HepG2 (cell line): ENCODE data around the gene CCDC157. TPM values are rescaled to one million over a fixed set of nuclear protein-coding genes. Genes with fewer than 3 reads are reported as not detected.

ENCODE experiments used
- KDM5B ChIP-seq: sonication (generic); formaldehyde crosslinking; IDR thresholded peaks from 2 replicates; pipeline ENCODE4 v1.4.0; 2020; ENCODE audit warnings: missing genetic modification reagents, mild to moderate bottlenecking, borderline replicate concordance
- NAIF1 ChIP-seq: sonication (generic); formaldehyde crosslinking; IDR thresholded peaks from 2 replicates; pipeline ENCODE4 v1.5.0; 2020; ENCODE audit warnings: mild to moderate bottlenecking, missing genetic modification reagents, borderline replicate concordance
- NR2F1 ChIP-seq, 2 experiments: fragments of 450-650 bp in 1 of 2; formaldehyde crosslinking in 1 of 2; IDR thresholded peaks; 2 replicates each; pipeline versions ENCODE4 v1.5.0 to v1.6.1; 2016 to 2020; ENCODE audit warnings: mild to moderate bottlenecking in 1 of 2, missing compliant biosample characterization in 1 of 2, missing genetic modification reagents in 1 of 2, moderate library complexity in 1 of 2
- PAWR ChIP-seq: sonication (generic); formaldehyde crosslinking; IDR thresholded peaks from 2 replicates; pipeline ENCODE4 v1.4.0; 2020; ENCODE audit warnings: missing genetic modification reagents, mild to moderate bottlenecking, borderline replicate concordance
- SYNCRIP ChIP-seq: fragments of 200-400 bp; formaldehyde crosslinking; IDR thresholded peaks from 2 replicates; pipeline ENCODE4 v1.6.1; 2018; ENCODE audit warnings: mild to moderate bottlenecking, low read depth, low read length; ENCODE audit not compliant: insufficient read depth
- ZBTB3 ChIP-seq: sonication (generic); formaldehyde crosslinking; IDR thresholded peaks from 2 replicates; pipeline ENCODE4 v1.4.0; 2020; ENCODE audit warnings: low read depth, mild to moderate bottlenecking, moderate library complexity, missing genetic modification reagents, borderline replicate concordance
- ZFP37 ChIP-seq: sonication (generic); formaldehyde crosslinking; IDR thresholded peaks from 2 replicates; pipeline ENCODE4 v1.4.0; 2020; ENCODE audit warnings: missing genetic modification reagents, borderline replicate concordance
- ZKSCAN8 ChIP-seq: IDR thresholded peaks from 2 replicates; pipeline ENCODE4 v1.6.1; 2016; ENCODE audit warnings: borderline replicate concordance, missing genetic modification reagents, missing compliant biosample characterization
- ZNF513 ChIP-seq: sonication (generic); formaldehyde crosslinking; conservative IDR thresholded peaks from 2 replicates; pipeline ENCODE4 v1.5.0; 2020; ENCODE audit warnings: missing genetic modification reagents
- ZNF747 ChIP-seq: sonication (generic); formaldehyde crosslinking; IDR thresholded peaks from 2 replicates; pipeline ENCODE4 v1.8.1; 2023; ENCODE audit warnings: missing genetic modification reagents, mild to moderate bottlenecking, borderline replicate concordance
- ZSCAN30 ChIP-seq: sonication (generic); formaldehyde crosslinking; IDR thresholded peaks from 2 replicates; pipeline ENCODE4 v1.5.0; 2020; ENCODE audit warnings: mild to moderate bottlenecking, missing genetic modification reagents
- polyA plus RNA-seq, 8 experiments: library from polyadenylated mRNA; depleted of rRNA in 3 of 8; stranded (reverse) in 7 of 8; unstranded in 1 of 8; fragments of >200 nt; fragmentation: Illumina TruSeq in 4 of 8; extraction: Trizol in 4 of 8; gene quantifications; 2 replicates each; pipeline versions ENCODE4 v1.2.1 to v1.2.3, GENCODE V29; 2011 to 2016; ENCODE audit warnings: low read depth in 4 of 8, missing spikeins in 1 of 8, mixed read lengths in 1 of 8; ENCODE audit not compliant: insufficient read depth in 1 of 8
- total RNA-seq, 5 experiments: library from RNA; depleted of rRNA; stranded (reverse); fragments of >200 nt; fragmentation: Illumina TruSeq; extraction: Trizol; gene quantifications; 2 replicates each; pipeline ENCODE4 v1.2.3, GENCODE V29; 2016; ENCODE audit warnings: low read depth in 1 of 5
- TF ChIP-seq, protein P1 (sequence below): sonication (generic); formaldehyde crosslinking; IDR thresholded peaks from 2 replicates; pipeline ENCODE4 v1.4.0; 2020; ENCODE audit warnings: mild to moderate bottlenecking, missing genetic modification reagents
- TF ChIP-seq, protein P2 (sequence below): sonication (generic); formaldehyde crosslinking; IDR thresholded peaks from 2 replicates; pipeline ENCODE4 v1.4.0; 2020; ENCODE audit warnings: missing genetic modification reagents, borderline replicate concordance
- TF ChIP-seq, protein P3 (sequence below): sonication (generic); formaldehyde crosslinking; conservative IDR thresholded peaks from 2 replicates; pipeline ENCODE4 v1.8.0; 2022; ENCODE audit warnings: missing genetic modification reagents

Gene CCDC157
- total and polyA plus RNA-seq, 2 of the 13 experiments (the other 11 are each of a cell fraction or from before 2014, with no cell fraction given), result 1.4 to 1.6 TPM

DNA sequence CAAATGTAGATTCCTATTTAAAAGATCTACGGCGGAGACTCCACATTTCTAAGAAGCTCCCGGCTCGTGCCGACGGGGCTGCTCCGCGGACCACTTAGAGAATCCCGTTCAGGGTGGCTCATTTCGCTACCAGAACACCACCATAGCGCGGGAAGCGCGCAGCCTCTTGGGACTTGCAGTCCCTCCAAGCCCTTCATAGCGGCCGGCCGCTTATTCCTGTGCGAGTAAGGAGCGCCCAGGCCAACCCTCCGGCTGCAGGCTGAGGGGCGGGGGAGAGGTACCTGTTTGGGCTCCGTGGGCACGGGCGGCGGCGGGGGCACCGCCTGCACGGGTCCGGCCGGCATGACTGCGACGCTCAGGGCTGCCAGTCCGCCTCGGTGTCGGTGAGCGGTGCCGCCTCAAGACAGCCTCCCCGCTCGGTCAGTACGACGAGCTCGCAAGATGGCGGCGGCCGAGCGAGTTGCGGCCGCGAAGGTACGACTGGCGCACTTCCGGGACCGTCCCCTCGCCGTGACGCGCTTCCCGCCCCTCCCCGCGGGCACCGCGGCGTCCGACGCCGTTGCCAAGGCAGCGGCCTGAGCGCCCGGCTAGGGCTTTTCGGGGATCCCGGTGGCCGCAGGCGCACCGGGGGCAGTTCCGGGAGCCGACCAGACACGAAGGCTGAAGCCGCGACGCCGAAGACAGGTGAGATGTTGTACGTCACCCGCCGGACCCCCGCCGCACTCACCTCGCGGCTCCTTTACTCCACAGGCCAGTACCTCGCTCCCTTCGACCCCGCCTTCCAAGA, at the start of gene CCDC157, which contains the start of gene SF3A1 (continued):
- TF ChIP-seq NAIF1, result no peak
- TF ChIP-seq, protein P1, sequence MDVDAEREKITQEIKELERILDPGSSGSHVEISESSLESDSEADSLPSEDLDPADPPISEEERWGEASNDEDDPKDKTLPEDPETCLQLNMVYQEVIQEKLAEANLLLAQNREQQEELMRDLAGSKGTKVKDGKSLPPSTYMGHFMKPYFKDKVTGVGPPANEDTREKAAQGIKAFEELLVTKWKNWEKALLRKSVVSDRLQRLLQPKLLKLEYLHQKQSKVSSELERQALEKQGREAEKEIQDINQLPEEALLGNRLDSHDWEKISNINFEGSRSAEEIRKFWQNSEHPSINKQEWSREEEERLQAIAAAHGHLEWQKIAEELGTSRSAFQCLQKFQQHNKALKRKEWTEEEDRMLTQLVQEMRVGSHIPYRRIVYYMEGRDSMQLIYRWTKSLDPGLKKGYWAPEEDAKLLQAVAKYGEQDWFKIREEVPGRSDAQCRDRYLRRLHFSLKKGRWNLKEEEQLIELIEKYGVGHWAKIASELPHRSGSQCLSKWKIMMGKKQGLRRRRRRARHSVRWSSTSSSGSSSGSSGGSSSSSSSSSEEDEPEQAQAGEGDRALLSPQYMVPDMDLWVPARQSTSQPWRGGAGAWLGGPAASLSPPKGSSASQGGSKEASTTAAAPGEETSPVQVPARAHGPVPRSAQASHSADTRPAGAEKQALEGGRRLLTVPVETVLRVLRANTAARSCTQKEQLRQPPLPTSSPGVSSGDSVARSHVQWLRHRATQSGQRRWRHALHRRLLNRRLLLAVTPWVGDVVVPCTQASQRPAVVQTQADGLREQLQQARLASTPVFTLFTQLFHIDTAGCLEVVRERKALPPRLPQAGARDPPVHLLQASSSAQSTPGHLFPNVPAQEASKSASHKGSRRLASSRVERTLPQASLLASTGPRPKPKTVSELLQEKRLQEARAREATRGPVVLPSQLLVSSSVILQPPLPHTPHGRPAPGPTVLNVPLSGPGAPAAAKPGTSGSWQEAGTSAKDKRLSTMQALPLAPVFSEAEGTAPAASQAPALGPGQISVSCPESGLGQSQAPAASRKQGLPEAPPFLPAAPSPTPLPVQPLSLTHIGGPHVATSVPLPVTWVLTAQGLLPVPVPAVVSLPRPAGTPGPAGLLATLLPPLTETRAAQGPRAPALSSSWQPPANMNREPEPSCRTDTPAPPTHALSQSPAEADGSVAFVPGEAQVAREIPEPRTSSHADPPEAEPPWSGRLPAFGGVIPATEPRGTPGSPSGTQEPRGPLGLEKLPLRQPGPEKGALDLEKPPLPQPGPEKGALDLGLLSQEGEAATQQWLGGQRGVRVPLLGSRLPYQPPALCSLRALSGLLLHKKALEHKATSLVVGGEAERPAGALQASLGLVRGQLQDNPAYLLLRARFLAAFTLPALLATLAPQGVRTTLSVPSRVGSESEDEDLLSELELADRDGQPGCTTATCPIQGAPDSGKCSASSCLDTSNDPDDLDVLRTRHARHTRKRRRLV (CRISPR knock-in tag), result no peak
- TF ChIP-seq ZBTB3 (CRISPR knock-in tag), result 0 out of 2 replicates have a peak, but pooled peaks have one; percentile 24
- no peak for TF ChIP-seq ZSCAN30 (CRISPR knock-in tag)
- TF ChIP-seq ZFP37 (CRISPR knock-in tag), result no peak
- TF ChIP-seq PAWR (CRISPR knock-in tag), result no peak
- TF ChIP-seq ZKSCAN8 (CRISPR knock-in tag), result no peak
- TF ChIP-seq, protein P2, sequence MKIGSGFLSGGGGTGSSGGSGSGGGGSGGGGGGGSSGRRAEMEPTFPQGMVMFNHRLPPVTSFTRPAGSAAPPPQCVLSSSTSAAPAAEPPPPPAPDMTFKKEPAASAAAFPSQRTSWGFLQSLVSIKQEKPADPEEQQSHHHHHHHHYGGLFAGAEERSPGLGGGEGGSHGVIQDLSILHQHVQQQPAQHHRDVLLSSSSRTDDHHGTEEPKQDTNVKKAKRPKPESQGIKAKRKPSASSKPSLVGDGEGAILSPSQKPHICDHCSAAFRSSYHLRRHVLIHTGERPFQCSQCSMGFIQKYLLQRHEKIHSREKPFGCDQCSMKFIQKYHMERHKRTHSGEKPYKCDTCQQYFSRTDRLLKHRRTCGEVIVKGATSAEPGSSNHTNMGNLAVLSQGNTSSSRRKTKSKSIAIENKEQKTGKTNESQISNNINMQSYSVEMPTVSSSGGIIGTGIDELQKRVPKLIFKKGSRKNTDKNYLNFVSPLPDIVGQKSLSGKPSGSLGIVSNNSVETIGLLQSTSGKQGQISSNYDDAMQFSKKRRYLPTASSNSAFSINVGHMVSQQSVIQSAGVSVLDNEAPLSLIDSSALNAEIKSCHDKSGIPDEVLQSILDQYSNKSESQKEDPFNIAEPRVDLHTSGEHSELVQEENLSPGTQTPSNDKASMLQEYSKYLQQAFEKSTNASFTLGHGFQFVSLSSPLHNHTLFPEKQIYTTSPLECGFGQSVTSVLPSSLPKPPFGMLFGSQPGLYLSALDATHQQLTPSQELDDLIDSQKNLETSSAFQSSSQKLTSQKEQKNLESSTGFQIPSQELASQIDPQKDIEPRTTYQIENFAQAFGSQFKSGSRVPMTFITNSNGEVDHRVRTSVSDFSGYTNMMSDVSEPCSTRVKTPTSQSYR, result no peak
- TF ChIP-seq NR2F1 (CRISPR knock-in tag; IDR thresholded peaks at IDR 0.05), result no peak
- TF ChIP-seq, protein P3, sequence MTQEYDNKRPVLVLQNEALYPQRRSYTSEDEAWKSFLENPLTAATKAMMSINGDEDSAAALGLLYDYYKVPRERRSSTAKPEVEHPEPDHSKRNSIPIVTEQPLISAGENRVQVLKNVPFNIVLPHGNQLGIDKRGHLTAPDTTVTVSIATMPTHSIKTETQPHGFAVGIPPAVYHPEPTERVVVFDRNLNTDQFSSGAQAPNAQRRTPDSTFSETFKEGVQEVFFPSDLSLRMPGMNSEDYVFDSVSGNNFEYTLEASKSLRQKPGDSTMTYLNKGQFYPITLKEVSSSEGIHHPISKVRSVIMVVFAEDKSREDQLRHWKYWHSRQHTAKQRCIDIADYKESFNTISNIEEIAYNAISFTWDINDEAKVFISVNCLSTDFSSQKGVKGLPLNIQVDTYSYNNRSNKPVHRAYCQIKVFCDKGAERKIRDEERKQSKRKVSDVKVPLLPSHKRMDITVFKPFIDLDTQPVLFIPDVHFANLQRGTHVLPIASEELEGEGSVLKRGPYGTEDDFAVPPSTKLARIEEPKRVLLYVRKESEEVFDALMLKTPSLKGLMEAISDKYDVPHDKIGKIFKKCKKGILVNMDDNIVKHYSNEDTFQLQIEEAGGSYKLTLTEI, result no peak
- TF ChIP-seq KDM5B (CRISPR knock-in tag), result peak; percentile 96
- no peak for TF ChIP-seq SYNCRIP
- TF ChIP-seq ZNF513 (CRISPR knock-in tag), result no peak
- TF ChIP-seq ZNF747, result peak; percentile 51; the same call in 1 of the 2 replicates
